Measurements from ENCODE around the gene UGP2. TPM values are rescaled to one million over a fixed set of nuclear protein-coding genes. Genes with fewer than 3 reads are reported as not detected.
A peak's percentile ranks its signal among the peaks of the same experiment; 100 is the strongest.

Gene UGP2
- total RNA-seq, 1 experiment from 2014 or later, result 883 TPM

DNA sequence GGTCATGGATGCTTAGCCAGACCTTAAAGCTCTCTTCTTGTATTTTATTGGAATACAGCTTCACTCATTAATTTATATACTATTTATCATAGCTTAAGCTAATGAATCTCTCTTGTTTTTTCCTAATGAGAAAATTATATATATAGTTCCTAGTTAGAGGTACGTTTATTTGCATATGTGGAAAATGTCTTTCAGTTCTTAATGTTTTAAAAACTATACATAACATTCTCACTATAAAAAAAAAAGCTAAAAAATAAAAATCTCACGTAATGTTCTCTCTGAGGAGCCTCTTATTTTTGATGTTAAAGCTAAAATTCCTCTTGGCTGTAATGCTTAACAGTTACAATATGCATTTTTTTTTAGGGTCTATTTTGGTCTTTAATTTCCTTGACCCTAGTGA lies 16.6 kb downstream of the UGP2 start:
- no peaks in the 10 kb centered on the region for H4K20me1 ChIP-seq (ENCODE audit: control insufficient read depth, insufficient read depth, insufficient read length)
- Mint-ChIP-seq H3K27ac (peak overlapping the region in 2 of 3 experiments; percentile 60 to 98; a peak in 3 of 7 replicates), H3K4me1 (peaks cover 60 to 78% of the 10 kb centered on the region in 2 experiments), H3K4me3 (no peak overlapping the region), H3K9me3 (no peaks in the 10 kb centered on the region), H3K27me3 (ENCODE audit: low read depth) (no peaks in the 10 kb centered on the region), H3K36me3 (ENCODE audit: insufficient read depth in 1 of 3, low read depth in 3 of 3) (peaks cover 44 to 91% (median 87%) of the 10 kb centered on the region in 3 experiments; a peak in 6 of 7 replicates)
- no peak overlapping the region for H3K27ac ChIP-seq (ENCODE audit: insufficient read length, low read depth, low read length)
- no peaks in the 10 kb centered on the region for H3K27me3 ChIP-seq (ENCODE audit: insufficient read depth, low read length)
- no peak overlapping the region for H3K14ac ChIP-seq (ENCODE audit: insufficient read depth, low read length)
- no peak overlapping the region for H2BK12ac ChIP-seq (ENCODE audit: insufficient read length, low read depth, low read length)
- no peak for DNase-seq
- H2BK120ac ChIP-seq (ENCODE audit: low read depth, low read length, poor library complexity, severe bottlenecking), result no peak overlapping the region
- H4K5ac ChIP-seq (ENCODE audit: insufficient read length, low read depth, low read length), result no peak overlapping the region
- H3K18ac ChIP-seq (ENCODE audit: insufficient read length, low read depth, low read length), result no peak overlapping the region
- H2BK15ac ChIP-seq (ENCODE audit: low read depth, low read length), result no peak overlapping the region
- H2BK5ac ChIP-seq (ENCODE audit: insufficient read length, low read length), result no peak overlapping the region
- H4K8ac ChIP-seq (replicated peaks; ENCODE audit: insufficient read length, low read depth, low read length), result no peak overlapping the region
- no peak overlapping the region for H3K4me2 ChIP-seq (ENCODE audit: insufficient read depth, insufficient read length, low read length)
- no peak overlapping the region for H4K91ac ChIP-seq (ENCODE audit: insufficient read length, low read depth, low read length)
- no CpG with 5 or more reads among the region's 2 CpGs for WGBS (ENCODE audit: extremely low coverage, insufficient read length, low lambda C conversion rate)
- no peak overlapping the region for H3K56ac ChIP-seq (ENCODE audit: insufficient read length, low read depth, low read length)
- peaks cover 9% of the 10 kb centered on the region; the same call in 1 of the 2 replicates for H3K4me1 ChIP-seq (ENCODE audit: insufficient read depth, low read length)
- no peaks in the 10 kb centered on the region for H3K23me2 ChIP-seq (ENCODE audit: insufficient read length, low read depth, low read length, poor library complexity, severe bottlenecking)
- H3K9me3 ChIP-seq (ENCODE audit: control insufficient read depth, low read depth, low read length), result no peaks in the 10 kb centered on the region
- H3K79me1 ChIP-seq (ENCODE audit: insufficient read depth, low read depth, low read length, poor library complexity, severe bottlenecking), result peaks cover 10% of the 10 kb centered on the region
- no peak overlapping the region for H3K4ac ChIP-seq (ENCODE audit: low read depth, low read length)
- no peak overlapping the region for H3K9ac ChIP-seq (ENCODE audit: extremely low read depth, insufficient read length, low read length)
- no peak overlapping the region for H3T11ph ChIP-seq (ENCODE audit: low read length)
- peaks cover 36% of the 10 kb centered on the region for H3K79me2 ChIP-seq (ENCODE audit: insufficient read depth, low read length)
- no peak overlapping the region for H2AK5ac ChIP-seq (ENCODE audit: insufficient read length, low read length)
- TF ChIP-seq, protein P1, sequence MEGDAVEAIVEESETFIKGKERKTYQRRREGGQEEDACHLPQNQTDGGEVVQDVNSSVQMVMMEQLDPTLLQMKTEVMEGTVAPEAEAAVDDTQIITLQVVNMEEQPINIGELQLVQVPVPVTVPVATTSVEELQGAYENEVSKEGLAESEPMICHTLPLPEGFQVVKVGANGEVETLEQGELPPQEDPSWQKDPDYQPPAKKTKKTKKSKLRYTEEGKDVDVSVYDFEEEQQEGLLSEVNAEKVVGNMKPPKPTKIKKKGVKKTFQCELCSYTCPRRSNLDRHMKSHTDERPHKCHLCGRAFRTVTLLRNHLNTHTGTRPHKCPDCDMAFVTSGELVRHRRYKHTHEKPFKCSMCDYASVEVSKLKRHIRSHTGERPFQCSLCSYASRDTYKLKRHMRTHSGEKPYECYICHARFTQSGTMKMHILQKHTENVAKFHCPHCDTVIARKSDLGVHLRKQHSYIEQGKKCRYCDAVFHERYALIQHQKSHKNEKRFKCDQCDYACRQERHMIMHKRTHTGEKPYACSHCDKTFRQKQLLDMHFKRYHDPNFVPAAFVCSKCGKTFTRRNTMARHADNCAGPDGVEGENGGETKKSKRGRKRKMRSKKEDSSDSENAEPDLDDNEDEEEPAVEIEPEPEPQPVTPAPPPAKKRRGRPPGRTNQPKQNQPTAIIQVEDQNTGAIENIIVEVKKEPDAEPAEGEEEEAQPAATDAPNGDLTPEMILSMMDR (conservative IDR thresholded peaks at IDR 0.05), result no peak
- H3K23ac ChIP-seq (ENCODE audit: insufficient read length, low read depth, low read length), result no peak overlapping the region
- no peak overlapping the region for H2BK20ac ChIP-seq (ENCODE audit: low read depth, low read length, poor library complexity, severe bottlenecking)
- no peak overlapping the region for H2AFZ ChIP-seq (ENCODE audit: low read length)

Measured in H9 (cell line).